KMS-11 (cell line): ENCODE data around the gene BRD7.

Source experiments
- H2AFZ ChIP-seq: fragments of 200-600 bp; sonication (generic); 2 replicates; pipeline ENCODE4 v1.6.1; 2016; ENCODE audit warnings: antibody characterized with exemption, mixed run types, low read depth
- H3K27ac ChIP-seq: fragments of 200-600 bp; sonication (generic); 2 replicates; pipeline ENCODE4 v1.6.1; 2016; ENCODE audit warnings: mild to moderate bottlenecking, mixed run types
- H3K27me3 ChIP-seq: fragments of 200-600 bp; sonication (generic); 2 replicates; pipeline ENCODE4 v1.6.1; 2017; ENCODE audit warnings: mild to moderate bottlenecking, low read depth, mixed run types, moderate library complexity; ENCODE audit not compliant: insufficient read depth
- H3K36me3 ChIP-seq: fragments of 200-600 bp; sonication (generic); 2 replicates; pipeline ENCODE4 v1.6.1; 2017; ENCODE audit warnings: mild to moderate bottlenecking, mixed run types; ENCODE audit not compliant: insufficient read depth
- H3K4me1 ChIP-seq: fragments of 200-600 bp; sonication (generic); 2 replicates; pipeline ENCODE4 v1.6.1; 2016; ENCODE audit warnings: mild to moderate bottlenecking, low read depth, mixed run types; ENCODE audit not compliant: poor library complexity, severe bottlenecking
- H3K4me2 ChIP-seq: fragments of 200-600 bp; sonication (generic); 2 replicates; pipeline ENCODE4 v1.7.0; 2016; ENCODE audit warnings: mild to moderate bottlenecking, mixed run types
- H3K4me3 ChIP-seq: fragments of 200-600 bp; sonication (generic); IDR thresholded peaks from 2 replicates; pipeline ENCODE4 v1.6.1; 2017; ENCODE audit warnings: low read depth, low read length, mixed read lengths; ENCODE audit not compliant: insufficient read depth
- H3K79me2 ChIP-seq: fragments of 200-600 bp; sonication (generic); 2 replicates; pipeline ENCODE4 v1.6.1; 2016; ENCODE audit warnings: low read depth, mixed run types; ENCODE audit not compliant: insufficient read depth
- H3K9ac ChIP-seq: fragments of 200-600 bp; sonication (generic); 2 replicates; pipeline ENCODE4 v1.6.1; 2016; ENCODE audit warnings: mild to moderate bottlenecking, mixed run types
- H4K20me1 ChIP-seq: fragments of 200-600 bp; sonication (generic); 2 replicates; pipeline ENCODE4 v1.6.1; 2016; ENCODE audit warnings: mild to moderate bottlenecking, mixed run types; ENCODE audit not compliant: insufficient read depth
- CTCF ChIP-seq: fragments of 200-600 bp; sonication (generic); conservative IDR thresholded peaks from 2 replicates; pipeline ENCODE4 v1.6.1; 2017; ENCODE audit warnings: low read depth, mild to moderate bottlenecking, antibody characterized with exemption, low read length, moderate library complexity, mixed read lengths

BRD7 gene

GRCh38 chr16:50369133-50369804, 481 bp upstream of the BRD7 start:
- Histone ChIP-seq H3K4me2 (peak overlapping the region; percentile 76), H3K4me3 (no peak overlapping the region), H3K27me3 (no peaks in the 10 kb centered on the region), H3K9ac (no peak overlapping the region), H3K4me1 (peaks cover 28% of the 10 kb centered on the region), H3K36me3 (no peaks in the 10 kb centered on the region; the same call in 1 of the 2 replicates), H4K20me1 (no peaks in the 10 kb centered on the region), H3K27ac (no peak overlapping the region), H3K79me2 (peaks cover 39% of the 10 kb centered on the region), H2AFZ (peak overlapping the region; percentile 89)
- TF ChIP-seq CTCF: 0 out of 2 replicates have a peak, but pooled peaks have one; percentile 18

GRCh38 chr16:50367777-50368409, 895 bp downstream of the BRD7 start:
- Histone ChIP-seq H4K20me1 (no peaks in the 10 kb centered on the region), H3K4me2 (peak overlapping the region; percentile 97), H3K4me3 (no peak overlapping the region), H3K36me3 (no peaks in the 10 kb centered on the region; the same call in 1 of the 2 replicates), H2AFZ (peak overlapping the region; percentile 34; the same call in 1 of the 2 replicates), H3K27ac (peak overlapping the region; percentile 30; the same call in 1 of the 2 replicates), H3K79me2 (peaks cover 41% of the 10 kb centered on the region), H3K9ac (peak overlapping the region; percentile 79), H3K4me1 (peaks cover 28% of the 10 kb centered on the region), H3K27me3 (no peaks in the 10 kb centered on the region)
- no peak for TF ChIP-seq CTCF

GRCh38 chr16:50365791-50366575, 2.8 kb downstream of the BRD7 start:
- Histone ChIP-seq H3K9ac (no peak overlapping the region), H2AFZ (no peak overlapping the region), H3K27ac (no peak overlapping the region), H3K4me1 (peaks cover 35% of the 10 kb centered on the region), H3K79me2 (peaks cover 52% of the 10 kb centered on the region), H3K4me2 (no peak overlapping the region; the same call in 1 of the 2 replicates), H3K36me3 (no peaks in the 10 kb centered on the region; the same call in 1 of the 2 replicates), H3K27me3 (no peaks in the 10 kb centered on the region), H3K4me3 (no peak overlapping the region), H4K20me1 (no peaks in the 10 kb centered on the region)
- no peak for TF ChIP-seq CTCF

- Histone ChIP-seq H3K9ac (no peak overlapping the region), H3K27ac (no peak overlapping the region), H3K27me3 (no peaks in the 10 kb centered on the region), H3K4me1 (peaks cover 31% of the 10 kb centered on the region), H3K79me2 (peaks cover 52% of the 10 kb centered on the region), H3K4me2 (no peak overlapping the region), H2AFZ (no peak overlapping the region), H3K36me3 (no peaks in the 10 kb centered on the region; the same call in 1 of the 2 replicates), H3K4me3 (no peak overlapping the region), H4K20me1 (0 out of 2 replicates have a peak, but pooled peaks cover 6% of the 10 kb centered on the region)
- TF ChIP-seq CTCF: no peak
These were observed 5.1 kb downstream of the BRD7 start for GRCh38 chr16:50363656-50364055.
